ENCODE data around the gene ADAMTS12.

GRCh38 chr5:33480876-33481275, 410.9 kb downstream of the ADAMTS12 start:
- TF ChIP-seq REST (IDR thresholded peaks at IDR 0.05; ENCODE audit: insufficient read depth in 1 of 2, low read depth in 2 of 2, low read length in 2 of 2), result no peak
- no peak for TF ChIP-seq SIN3A (IDR thresholded peaks at IDR 0.05; ENCODE audit: borderline replicate concordance, insufficient read depth, low read length)
- no peak for TF ChIP-seq FOXP2 (optimal IDR thresholded peaks at IDR 0.05; ENCODE audit: borderline replicate concordance, extremely low read depth, extremely low read length, insufficient read depth)

Measured in PFSK-1 (cell line).